ENCODE results near the gene LARP4B.
A peak's percentile ranks its signal among the peaks of the same experiment; 100 is the strongest.

LARP4B gene

DNA sequence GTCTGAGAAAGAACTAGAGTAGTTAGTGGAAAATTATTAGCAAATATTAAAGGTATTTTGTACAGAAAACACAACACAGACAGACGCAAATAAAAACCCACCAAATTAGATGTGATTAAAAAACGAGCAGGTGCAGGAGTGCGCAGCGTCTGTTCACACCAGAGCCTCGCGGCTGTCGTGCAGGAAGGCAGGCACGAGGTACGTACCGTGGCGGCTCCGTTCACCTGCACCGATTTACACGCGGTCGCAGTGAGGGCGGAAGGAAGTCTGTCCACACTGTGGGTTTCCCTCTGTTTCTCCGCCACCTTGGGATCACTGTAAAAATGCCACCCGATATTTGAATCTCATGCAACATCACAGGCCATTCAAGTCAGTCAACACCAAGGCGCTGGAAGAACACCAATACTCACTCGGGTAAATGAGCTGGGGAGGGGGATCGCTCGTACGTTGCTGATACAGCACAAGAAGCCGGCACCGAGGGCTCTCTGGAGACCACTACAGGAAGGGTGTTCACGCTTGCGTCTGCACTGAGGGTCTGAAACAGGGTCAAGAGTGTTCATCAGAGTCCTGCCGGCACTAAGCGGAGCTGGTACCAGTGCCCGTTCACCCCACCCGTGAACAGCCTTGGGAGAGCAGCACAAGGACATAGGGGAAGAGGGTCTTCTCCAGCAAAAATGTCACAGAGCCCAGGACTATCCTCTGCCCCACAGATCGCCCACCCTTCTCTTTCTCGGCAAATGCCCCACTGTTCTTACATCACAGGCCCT is 116.8 kb downstream of the LARP4B start:
- Mint-ChIP-seq H3K9me3 (no peaks in the 10 kb centered on the region), H3K27me3 (no peaks in the 10 kb centered on the region), H3K36me3 (ENCODE audit: low read depth) (peaks cover 87% of the 10 kb centered on the region), H3K4me3 (no peak overlapping the region), H3K4me1 (ENCODE audit: low read depth) (no peaks in the 10 kb centered on the region), H3K27ac (peak overlapping the region; percentile 22)
- no peak for DNase-seq

DNA sequence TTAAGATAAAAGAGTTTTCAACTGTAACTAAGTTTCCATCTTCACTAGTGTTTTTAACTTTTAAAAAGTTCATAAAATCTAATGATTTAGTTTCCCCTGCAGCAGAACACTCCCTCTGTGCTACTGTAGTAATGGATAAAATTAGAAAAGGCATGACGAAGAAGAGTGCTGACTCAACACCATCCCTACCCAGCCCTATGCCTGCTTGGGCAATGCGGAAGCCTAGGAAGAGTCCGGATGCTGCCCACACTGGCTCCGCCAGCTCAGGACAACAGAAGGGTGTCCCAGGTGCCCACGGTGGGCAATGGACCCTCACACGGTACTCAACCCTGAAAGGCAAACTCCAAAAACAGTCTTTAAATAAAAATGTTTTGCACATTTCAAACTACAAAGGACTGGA is 118.2 kb downstream of the LARP4B start:
- H3K27me3 Mint-ChIP-seq, result no peaks in the 10 kb centered on the region
- H3K4me1 Mint-ChIP-seq (ENCODE audit: low read depth), result no peaks in the 10 kb centered on the region
- no peak for DNase-seq
- H3K9me3 Mint-ChIP-seq, result no peaks in the 10 kb centered on the region
- no peak overlapping the region for H3K4me3 Mint-ChIP-seq
- H3K27ac Mint-ChIP-seq, result peak overlapping the region; percentile 5
- peaks cover 92% of the 10 kb centered on the region for H3K36me3 Mint-ChIP-seq (ENCODE audit: low read depth)

DNA sequence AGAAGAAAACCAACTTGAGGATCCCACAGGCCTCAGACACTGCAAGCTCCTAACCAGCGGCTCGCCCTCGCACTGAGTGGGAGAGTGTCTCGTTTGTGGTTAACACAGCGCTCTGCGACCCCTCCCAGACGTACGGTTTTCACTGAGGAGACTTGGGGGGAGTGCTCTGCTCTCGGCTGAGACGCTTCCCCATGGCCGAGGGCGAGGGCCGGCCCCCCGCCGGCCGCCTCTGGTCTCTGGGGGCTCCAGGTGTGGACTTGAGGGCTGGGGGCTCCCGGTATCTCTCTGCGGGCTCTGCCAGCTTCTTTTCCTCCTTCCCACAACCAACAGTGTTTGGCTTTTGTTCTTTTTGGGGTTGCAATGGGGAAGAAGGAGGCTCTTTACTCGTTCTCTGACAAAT is 118.7 kb downstream of the LARP4B start:
- Mint-ChIP-seq H3K36me3 (ENCODE audit: low read depth) (peaks cover 93% of the 10 kb centered on the region), H3K27ac (no peak overlapping the region), H3K9me3 (no peaks in the 10 kb centered on the region), H3K27me3 (no peaks in the 10 kb centered on the region), H3K4me3 (no peak overlapping the region), H3K4me1 (ENCODE audit: low read depth) (no peaks in the 10 kb centered on the region)
- DNase-seq, result no peak

DNA sequence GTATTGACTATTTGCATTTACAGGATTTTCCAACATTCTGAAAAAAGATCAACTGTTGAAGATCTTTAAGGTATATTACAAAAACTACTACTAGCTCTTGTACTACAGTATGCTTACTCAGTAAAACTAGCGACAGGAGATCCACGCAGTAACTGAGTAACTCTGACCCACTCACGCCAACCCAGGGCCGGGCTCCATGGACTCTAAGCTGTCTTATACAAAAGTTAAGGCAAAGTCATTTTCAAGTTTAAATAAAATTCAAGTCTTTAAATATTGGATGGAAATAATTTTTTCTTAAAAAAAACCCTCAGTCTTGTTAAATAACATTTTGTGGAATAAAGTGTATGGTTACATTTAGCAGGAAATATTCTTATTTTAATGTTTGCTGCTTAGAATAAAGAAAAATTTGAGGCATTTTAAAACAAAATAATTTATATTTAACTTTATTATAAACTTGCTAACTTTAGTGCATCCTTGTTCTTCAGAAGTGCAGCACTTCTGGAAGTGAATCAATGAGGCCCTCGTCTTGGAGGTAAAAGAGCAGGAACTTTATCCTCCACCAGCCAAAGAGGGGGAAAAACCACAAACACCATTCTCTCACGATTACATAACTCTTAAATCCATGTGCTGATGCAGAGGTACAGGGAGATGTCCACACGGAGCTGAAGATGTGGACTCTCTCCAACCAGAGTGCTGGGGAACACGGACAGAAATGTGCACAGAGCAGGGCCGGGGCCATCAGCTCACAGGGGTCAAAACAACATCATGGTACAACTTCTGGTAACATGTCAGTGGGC is 119.9 kb downstream of the LARP4B start:
- H3K9me3 Mint-ChIP-seq, result no peaks in the 10 kb centered on the region
- no peak for DNase-seq

DNA sequence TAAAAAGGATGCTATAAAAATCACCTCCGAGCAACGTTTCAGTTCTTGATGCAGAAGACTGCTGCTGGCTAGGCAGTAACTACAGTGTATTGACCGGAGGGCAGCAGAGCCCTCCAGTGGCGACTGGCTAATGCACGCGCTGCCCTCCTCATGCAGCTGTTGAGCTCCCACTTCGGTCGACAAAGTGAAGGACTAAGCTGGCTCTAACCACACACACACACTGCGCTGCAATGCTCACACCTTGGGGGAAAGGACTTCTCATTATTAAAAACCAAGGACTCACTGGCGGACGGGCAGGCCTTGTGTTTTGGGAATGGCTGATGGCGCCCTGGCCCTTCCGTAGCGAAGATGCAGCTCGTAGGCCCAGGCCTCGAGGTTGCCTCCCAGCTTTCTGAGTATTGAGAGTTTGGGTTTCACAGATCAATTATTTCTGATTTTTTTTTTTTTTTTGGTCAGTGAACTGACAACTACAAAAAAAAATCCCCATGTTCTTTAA is 121.1 kb downstream of the LARP4B start:
- no peaks in the 10 kb centered on the region for H3K9me3 Mint-ChIP-seq
- H3K27me3 Mint-ChIP-seq, result no peaks in the 10 kb centered on the region
- no peak for DNase-seq
- H3K36me3 Mint-ChIP-seq (ENCODE audit: low read depth), result peaks cover 91% of the 10 kb centered on the region
- H3K4me3 Mint-ChIP-seq, result no peak overlapping the region
- H3K27ac Mint-ChIP-seq, result no peak overlapping the region
- H3K4me1 Mint-ChIP-seq (ENCODE audit: low read depth), result peaks cover 4% of the 10 kb centered on the region

More for the DNA sequence above, 119.9 kb downstream of the LARP4B start:
- H3K27me3 Mint-ChIP-seq, result no peaks in the 10 kb centered on the region
- no peak overlapping the region for H3K27ac Mint-ChIP-seq
- no peak overlapping the region for H3K4me3 Mint-ChIP-seq
- H3K4me1 Mint-ChIP-seq (ENCODE audit: low read depth), result no peaks in the 10 kb centered on the region
- peaks cover 93% of the 10 kb centered on the region for H3K36me3 Mint-ChIP-seq (ENCODE audit: low read depth)

DNA sequence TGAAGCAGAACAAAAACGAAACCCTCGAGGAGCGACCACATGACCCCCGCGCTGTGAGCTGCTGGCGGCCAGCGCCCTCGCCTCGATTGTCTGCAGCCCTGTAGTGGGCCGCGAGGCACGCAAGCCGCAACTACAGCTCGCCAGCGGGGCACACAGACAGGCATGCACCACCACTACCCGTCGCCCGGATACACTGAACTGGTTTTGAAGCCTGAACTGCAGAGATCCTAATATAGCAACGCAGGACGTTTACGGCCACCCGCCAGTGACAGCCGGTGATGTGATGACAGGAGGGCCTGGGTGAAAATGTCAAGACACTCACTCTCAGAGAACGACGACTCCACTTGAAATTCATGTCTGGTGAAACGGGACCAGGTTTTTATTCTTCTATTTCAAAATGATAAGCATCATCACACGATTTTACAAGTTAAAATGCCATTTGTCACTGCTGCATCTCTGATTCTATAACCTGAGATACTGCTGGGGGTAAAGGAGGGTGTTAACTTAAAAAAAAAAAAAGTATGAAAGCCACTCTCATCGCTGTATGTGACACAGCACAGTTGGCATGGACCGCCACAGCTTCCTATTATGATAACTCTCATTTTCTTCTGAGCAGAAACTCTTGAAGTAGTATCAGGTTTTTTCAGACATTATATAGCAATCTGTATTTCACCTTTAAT is 121.7 kb downstream of the LARP4B start:
- no peaks in the 10 kb centered on the region for H3K27me3 Mint-ChIP-seq
- H3K36me3 Mint-ChIP-seq (ENCODE audit: low read depth), result peaks cover 85% of the 10 kb centered on the region
- no peaks in the 10 kb centered on the region for H3K9me3 Mint-ChIP-seq
- DNase-seq, result no peak
- no peak overlapping the region for H3K27ac Mint-ChIP-seq
- H3K4me1 Mint-ChIP-seq (ENCODE audit: low read depth), result peaks cover 4% of the 10 kb centered on the region
- H3K4me3 Mint-ChIP-seq, result no peak overlapping the region

DNA sequence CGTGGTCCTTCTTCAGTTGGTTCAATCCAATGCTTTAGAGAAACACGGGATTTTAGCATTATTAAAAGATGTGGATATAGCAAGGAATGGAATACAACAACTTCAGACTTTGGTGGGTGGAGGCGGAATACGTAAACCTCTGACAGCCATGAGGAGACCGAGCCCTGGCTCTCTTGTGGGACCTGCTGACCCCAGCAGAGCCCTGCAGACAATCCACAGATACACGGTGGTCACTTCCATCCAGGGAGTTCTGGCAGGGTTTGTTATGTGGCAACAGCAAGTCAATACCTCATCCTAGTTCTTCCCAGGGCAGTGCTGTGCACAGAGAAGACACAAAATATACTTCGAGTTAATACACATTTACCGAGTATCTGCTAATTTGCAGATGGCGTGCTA is 123.5 kb downstream of the LARP4B start:
- no peaks in the 10 kb centered on the region for H3K27me3 Mint-ChIP-seq
- peaks cover 71% of the 10 kb centered on the region for H3K36me3 Mint-ChIP-seq (ENCODE audit: low read depth)
- no peaks in the 10 kb centered on the region for H3K9me3 Mint-ChIP-seq
- no peak overlapping the region for H3K4me3 Mint-ChIP-seq
- peaks cover 6% of the 10 kb centered on the region for H3K4me1 Mint-ChIP-seq (ENCODE audit: low read depth)
- peak overlapping the region; percentile 41 for H3K27ac Mint-ChIP-seq
- no peak for DNase-seq

DNA sequence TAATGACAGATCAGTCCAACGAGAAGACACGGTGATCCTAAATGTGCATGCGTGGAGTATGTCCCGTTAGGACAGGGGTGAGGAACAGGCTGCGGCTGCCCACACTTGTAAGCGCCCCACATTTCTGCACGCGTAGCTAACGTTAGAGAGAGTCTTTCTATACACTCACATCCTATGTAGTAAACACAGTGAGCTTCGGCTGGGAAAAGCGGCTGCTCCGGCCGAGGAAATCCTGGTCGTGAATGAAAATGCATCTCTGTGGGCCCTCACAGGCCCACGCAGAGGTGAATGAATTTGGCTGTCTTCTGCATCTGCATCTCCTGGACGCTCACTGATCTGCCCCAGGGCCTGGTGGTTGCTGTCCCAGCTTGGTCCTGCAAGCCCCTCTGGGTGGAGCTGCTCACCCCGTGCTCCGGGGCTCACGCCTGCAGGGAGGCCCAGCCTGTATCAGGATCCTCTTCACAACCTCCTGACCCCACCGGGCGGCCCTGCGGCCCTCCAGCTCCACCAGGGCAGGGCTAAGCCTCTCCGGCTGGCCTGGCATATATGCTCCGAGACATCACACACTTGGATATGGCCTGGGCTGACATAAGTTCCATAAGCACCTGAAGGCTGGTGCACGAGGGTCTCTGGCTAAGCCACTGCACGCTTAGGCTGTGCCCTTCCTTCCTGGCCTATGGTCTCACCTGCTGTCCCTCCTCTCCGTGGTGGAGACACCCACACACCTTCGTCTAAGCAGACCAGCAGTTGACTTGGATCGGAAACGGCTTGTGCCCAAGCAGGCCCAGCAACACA is 124.1 kb downstream of the LARP4B start:
- Mint-ChIP-seq H3K9me3 (no peaks in the 10 kb centered on the region), H3K36me3 (ENCODE audit: low read depth) (peaks cover 66% of the 10 kb centered on the region), H3K4me1 (ENCODE audit: low read depth) (peaks cover 6% of the 10 kb centered on the region), H3K4me3 (no peak overlapping the region), H3K27me3 (no peaks in the 10 kb centered on the region), H3K27ac (peak overlapping the region; percentile 41)
- DNase-seq, result no peak

DNA sequence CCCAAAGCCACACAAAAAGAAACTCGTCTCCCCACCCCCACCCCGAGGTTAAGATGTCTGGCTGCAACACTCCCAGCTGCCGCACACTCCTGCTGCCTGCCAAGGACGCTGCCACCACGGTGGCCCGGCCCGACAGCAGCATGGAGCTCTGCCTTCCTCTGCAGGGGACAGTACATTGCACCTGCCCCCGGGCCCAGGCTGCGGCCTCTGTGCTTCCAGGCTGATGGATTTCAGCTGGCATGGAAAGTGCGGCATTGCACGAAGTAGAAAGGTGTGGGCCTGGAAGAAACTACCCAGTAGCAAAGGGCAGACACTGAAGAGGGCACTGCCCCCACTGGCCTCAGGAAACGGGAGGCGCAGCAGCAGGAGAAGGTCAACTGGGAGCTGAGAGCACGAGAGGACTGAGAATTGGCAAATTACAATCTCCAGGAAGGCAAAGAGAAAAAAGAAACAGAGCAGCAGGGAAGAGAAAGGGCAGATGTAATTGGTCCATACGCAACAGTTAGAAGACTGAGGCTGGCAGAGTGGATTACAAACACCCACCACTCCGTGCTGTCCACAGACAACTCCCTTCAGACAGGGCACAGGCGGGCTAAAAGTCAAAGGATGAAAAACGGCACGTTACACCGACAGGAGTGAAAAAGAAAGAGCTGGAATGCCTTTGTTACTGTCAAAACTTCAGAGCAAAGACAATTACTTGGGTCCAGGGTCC is 124.9 kb downstream of the LARP4B start:
- peaks cover 59% of the 10 kb centered on the region for H3K36me3 Mint-ChIP-seq (ENCODE audit: low read depth)
- H3K9me3 Mint-ChIP-seq, result no peaks in the 10 kb centered on the region
- H3K4me3 Mint-ChIP-seq, result no peak overlapping the region
- H3K4me1 Mint-ChIP-seq (ENCODE audit: low read depth), result peaks cover 6% of the 10 kb centered on the region
- peak overlapping the region; percentile 20 for H3K27ac Mint-ChIP-seq
- H3K27me3 Mint-ChIP-seq, result no peaks in the 10 kb centered on the region
- DNase-seq, result no peak

DNA sequence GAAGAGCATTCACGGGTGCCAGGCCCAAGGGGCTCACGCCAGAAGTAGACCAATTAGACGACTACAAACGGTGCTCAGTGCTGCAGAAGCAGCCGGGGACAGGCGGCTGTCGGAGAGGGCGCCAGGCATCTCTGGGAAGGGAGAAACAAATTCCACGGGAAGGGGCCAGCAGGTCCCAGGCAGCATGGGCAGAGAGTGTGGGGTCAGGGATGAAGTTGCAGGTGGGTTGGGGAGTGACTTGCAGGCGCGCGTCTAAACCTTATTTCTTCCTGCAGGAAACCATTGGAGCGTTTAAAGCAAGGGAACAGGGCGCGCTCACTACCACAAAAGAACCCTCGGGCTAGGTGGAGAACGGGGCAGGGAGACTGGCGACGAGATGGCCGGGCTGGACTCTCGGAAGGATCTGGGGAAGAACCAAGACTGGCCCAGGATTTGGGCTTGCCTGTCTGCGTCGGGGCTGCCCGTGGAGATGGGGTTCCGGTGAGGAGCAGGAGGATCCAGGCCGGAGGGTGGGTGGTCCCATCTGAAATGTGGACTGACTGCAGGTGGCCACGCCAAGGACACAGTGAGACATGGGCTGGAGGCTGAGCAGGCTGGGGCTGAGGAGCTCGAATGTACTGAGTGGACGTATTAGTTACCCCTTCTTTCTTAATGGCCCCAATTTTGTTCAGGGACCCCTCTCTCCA is 125.7 kb downstream of the LARP4B start:
- H3K4me3 Mint-ChIP-seq, result no peak overlapping the region
- peaks cover 52% of the 10 kb centered on the region for H3K36me3 Mint-ChIP-seq (ENCODE audit: low read depth)
- no peaks in the 10 kb centered on the region for H3K9me3 Mint-ChIP-seq
- no peak for DNase-seq
- H3K4me1 Mint-ChIP-seq (ENCODE audit: low read depth), result peaks cover 6% of the 10 kb centered on the region
- no peaks in the 10 kb centered on the region for H3K27me3 Mint-ChIP-seq
- peak overlapping the region; percentile 12 for H3K27ac Mint-ChIP-seq

DNA sequence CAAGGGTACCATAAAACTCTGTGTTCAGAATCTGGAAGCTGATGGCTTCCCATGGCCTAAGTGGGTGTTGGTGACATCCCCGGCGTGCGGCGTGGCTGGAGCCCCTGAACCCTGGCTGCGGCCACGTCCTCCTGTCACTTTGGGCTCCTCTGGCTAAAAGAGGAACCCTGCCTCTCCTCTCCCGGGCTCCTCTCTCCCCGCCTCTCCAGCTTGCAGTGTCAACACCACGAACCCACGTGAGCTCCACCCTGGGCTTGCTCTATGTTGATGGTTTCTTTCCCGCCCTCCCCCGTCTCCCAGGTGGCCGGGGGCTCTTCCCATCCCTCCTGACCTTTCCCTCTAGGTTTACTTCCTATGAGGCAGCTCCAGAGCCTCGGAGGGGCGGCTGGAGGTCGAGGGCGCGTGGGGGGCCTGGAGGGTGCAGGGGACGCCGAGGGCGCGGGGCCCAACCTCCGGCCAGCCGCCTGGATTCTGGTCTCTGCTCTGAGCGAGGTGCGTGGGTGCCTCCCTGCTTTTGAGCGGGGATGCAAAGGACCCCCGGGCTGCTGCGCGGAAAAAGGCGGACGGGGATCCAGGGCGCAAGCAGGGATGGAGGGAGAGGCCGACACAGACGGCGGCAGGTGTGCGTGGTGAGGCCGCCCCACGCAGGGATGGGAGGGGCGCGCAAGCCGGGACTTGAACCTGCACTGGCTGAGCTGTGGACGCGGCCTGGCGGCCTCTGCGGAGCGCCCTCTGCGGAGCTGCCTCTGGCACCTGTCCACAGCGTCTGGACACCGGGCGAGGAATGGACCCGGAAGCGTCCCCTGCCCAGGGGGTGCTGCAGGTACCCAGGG is 126.5 kb downstream of the LARP4B start:
- Mint-ChIP-seq H3K36me3 (ENCODE audit: low read depth) (peaks cover 45% of the 10 kb centered on the region), H3K27me3 (no peaks in the 10 kb centered on the region), H3K4me1 (ENCODE audit: low read depth) (peaks cover 6% of the 10 kb centered on the region), H3K4me3 (no peak overlapping the region), H3K9me3 (no peaks in the 10 kb centered on the region), H3K27ac (peak overlapping the region; percentile 14)
- DNase-seq, result no peak

DNA sequence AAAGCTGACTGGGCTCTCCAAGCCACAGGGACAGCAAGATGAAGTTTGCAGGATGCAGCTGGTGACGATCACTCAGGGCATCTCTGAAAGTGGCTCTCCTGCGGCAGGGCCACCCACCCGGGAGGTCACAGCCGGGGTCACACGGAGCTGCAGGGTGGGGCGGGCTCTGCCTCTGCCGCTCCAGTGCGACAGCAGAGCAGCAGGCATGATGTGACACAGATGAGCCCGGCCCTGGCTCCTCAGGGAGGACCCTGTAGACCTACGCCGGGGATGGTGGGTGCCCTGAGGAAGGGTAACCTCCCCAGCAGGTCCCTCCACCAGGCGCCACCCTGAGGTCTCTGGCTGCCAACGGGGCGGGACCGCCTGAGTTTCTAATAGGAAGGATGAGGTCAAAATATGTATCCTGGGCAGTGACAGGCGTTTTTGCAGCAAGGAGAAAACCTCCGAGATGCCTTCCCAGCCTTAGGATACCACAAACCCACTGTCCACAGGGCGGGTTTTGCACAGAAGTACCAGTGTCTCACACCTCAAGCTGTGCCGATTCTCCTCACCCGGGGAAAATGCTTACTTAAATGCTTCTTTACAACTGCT is 127.2 kb downstream of the LARP4B start:
- Mint-ChIP-seq H3K4me1 (ENCODE audit: low read depth) (peaks cover 6% of the 10 kb centered on the region), H3K4me3 (no peak overlapping the region), H3K27ac (no peak overlapping the region), H3K27me3 (no peaks in the 10 kb centered on the region), H3K36me3 (ENCODE audit: low read depth) (peaks cover 38% of the 10 kb centered on the region), H3K9me3 (peaks cover 4% of the 10 kb centered on the region)
- DNase-seq, result no peak

Data from activated T-cell treated with anti-CD3 and anti-CD28 coated beads, Interleukin-2, amount 50 U/mL, for 24 hours (primary cell).